ENCODE measurements around the gene DLG2. TPM values are rescaled to one million over a fixed set of nuclear protein-coding genes. Genes with fewer than 3 reads are reported as not detected.

The DLG2 gene
- total and polyA plus RNA-seq, 9 of the 15 experiments (the other 6 are each of a cell fraction or from before 2014, with no cell fraction given) = 0.52 to 1.6 (median 0.95) TPM

DNA sequence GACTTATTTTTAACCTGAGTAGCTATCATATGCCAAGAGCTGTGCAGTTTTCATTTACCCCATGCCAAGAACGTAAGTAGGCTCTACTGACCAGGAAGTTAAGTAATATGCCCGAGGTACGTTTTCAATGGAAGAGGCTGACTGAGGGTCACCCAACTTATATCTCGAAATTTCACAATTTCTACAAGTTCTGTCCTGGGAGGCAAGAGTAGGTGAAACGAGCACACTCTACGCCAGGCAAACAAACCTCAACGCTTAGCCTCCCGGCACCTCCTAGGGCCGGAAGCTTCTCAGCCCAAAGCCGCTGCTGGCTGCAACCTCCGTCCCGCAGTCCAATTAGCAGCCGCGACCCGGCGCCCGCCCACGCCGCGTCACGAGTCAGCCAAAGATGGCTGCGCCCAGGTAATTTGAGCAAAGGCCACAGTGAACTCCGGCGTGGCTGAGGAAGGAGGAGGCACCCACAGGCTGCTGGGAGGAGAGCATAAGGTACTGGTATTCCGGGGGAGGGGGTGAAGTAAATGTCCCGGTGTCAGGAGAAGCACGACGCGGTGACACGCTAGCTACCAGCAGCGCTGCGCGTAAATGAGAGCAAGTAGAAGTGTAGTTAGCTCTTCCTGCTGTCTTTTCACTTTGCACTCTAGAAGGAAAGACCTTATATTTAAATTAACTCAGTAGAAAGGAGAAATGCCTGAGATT lies 20.6 kb upstream of the DLG2 start, which contains the start of gene TMEM126A (continued):
- TF ChIP-seq, protein P1, sequence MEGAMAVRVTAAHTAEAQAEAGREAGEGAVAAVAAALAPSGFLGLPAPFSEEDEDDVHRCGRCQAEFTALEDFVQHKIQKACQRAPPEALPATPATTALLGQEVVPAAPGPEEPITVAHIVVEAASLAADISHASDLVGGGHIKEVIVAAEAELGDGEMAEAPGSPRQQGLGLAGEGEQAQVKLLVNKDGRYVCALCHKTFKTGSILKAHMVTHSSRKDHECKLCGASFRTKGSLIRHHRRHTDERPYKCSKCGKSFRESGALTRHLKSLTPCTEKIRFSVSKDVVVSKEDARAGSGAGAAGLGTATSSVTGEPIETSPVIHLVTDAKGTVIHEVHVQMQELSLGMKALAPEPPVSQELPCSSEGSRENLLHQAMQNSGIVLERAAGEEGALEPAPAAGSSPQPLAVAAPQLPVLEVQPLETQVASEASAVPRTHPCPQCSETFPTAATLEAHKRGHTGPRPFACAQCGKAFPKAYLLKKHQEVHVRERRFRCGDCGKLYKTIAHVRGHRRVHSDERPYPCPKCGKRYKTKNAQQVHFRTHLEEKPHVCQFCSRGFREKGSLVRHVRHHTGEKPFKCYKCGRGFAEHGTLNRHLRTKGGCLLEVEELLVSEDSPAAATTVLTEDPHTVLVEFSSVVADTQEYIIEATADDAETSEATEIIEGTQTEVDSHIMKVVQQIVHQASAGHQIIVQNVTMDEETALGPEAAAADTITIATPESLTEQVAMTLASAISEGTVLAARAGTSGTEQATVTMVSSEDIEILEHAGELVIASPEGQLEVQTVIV (CRISPR knock-in tag; IDR thresholded peaks at IDR 0.05; ENCODE audit: borderline replicate concordance) = no peak
- peak in 1 of 2 experiments; percentile 72; a peak in 1 of 4 replicates for TF ChIP-seq TEAD1 (CRISPR knock-in tag; IDR thresholded peaks at IDR 0.05)
- TF ChIP-seq ARID1B (IDR thresholded peaks at IDR 0.05) = no peak
- TF ChIP-seq, protein P2, sequence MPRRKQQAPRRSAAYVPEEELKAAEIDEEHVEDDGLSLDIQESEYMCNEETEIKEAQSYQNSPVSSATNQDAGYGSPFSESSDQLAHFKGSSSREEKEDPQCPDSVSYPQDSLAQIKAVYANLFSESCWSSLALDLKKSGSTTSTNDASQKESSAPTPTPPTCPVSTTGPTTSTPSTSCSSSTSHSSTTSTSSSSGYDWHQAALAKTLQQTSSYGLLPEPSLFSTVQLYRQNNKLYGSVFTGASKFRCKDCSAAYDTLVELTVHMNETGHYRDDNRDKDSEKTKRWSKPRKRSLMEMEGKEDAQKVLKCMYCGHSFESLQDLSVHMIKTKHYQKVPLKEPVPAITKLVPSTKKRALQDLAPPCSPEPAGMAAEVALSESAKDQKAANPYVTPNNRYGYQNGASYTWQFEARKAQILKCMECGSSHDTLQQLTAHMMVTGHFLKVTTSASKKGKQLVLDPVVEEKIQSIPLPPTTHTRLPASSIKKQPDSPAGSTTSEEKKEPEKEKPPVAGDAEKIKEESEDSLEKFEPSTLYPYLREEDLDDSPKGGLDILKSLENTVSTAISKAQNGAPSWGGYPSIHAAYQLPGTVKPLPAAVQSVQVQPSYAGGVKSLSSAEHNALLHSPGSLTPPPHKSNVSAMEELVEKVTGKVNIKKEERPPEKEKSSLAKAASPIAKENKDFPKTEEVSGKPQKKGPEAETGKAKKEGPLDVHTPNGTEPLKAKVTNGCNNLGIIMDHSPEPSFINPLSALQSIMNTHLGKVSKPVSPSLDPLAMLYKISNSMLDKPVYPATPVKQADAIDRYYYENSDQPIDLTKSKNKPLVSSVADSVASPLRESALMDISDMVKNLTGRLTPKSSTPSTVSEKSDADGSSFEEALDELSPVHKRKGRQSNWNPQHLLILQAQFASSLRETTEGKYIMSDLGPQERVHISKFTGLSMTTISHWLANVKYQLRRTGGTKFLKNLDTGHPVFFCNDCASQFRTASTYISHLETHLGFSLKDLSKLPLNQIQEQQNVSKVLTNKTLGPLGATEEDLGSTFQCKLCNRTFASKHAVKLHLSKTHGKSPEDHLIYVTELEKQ (CRISPR knock-in tag; IDR thresholded peaks at IDR 0.05) = no peak
- TF ChIP-seq SUPT5H (IDR thresholded peaks at IDR 0.05) = peak; percentile 92
- no peak for TF ChIP-seq ZNF436 (CRISPR knock-in tag; IDR thresholded peaks at IDR 0.05)
- no peak for TF ChIP-seq ZNF79 (CRISPR knock-in tag; IDR thresholded peaks at IDR 0.05; ENCODE audit: low read depth)
- TF ChIP-seq IRF2 (CRISPR knock-in tag; IDR thresholded peaks at IDR 0.05) = no peak
- TF ChIP-seq PYGO2 (tag; IDR thresholded peaks at IDR 0.05) = no peak
- TF ChIP-seq PRMT5 (CRISPR knock-in tag; IDR thresholded peaks at IDR 0.05) = no peak
- no peak for TF ChIP-seq SREBF2 (CRISPR knock-in tag; IDR thresholded peaks at IDR 0.05)
- TF ChIP-seq NFXL1 (CRISPR knock-in tag; IDR thresholded peaks at IDR 0.05) = no peak
- TF ChIP-seq MTA3 (IDR thresholded peaks at IDR 0.05; ENCODE audit: borderline replicate concordance) = 0 out of 2 replicates have a peak, but pooled peaks have one; percentile 55
- TF ChIP-seq, protein P3, sequence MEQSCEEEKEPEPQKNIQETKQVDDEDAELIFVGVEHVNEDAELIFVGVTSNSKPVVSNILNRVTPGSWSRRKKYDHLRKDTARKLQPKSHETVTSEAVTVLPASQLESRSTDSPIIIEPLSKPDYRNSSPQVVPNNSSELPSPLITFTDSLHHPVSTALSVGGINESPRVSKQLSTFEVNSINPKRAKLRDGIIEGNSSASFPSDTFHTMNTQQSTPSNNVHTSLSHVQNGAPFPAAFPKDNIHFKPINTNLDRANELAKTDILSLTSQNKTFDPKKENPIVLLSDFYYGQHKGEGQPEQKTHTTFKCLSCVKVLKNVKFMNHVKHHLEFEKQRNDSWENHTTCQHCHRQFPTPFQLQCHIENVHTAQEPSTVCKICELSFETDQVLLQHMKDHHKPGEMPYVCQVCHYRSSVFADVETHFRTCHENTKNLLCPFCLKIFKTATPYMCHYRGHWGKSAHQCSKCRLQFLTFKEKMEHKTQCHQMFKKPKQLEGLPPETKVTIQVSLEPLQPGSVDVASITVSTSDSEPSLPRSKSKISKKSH (CRISPR knock-in tag; IDR thresholded peaks at IDR 0.05) = no peak
- TF ChIP-seq SRSF3 (IDR thresholded peaks at IDR 0.05; ENCODE audit: insufficient read depth, low read length) = no peak
- no peak for TF ChIP-seq ZNF41 (CRISPR knock-in tag; conservative IDR thresholded peaks at IDR 0.05)
- TF ChIP-seq ZNF316 (IDR thresholded peaks at IDR 0.05) = no peak
- TF ChIP-seq ZNF644 (tag; IDR thresholded peaks at IDR 0.05; ENCODE audit: low read depth) = 0 out of 2 replicates have a peak, but pooled peaks have one; percentile 60
- peak; percentile 81 for TF ChIP-seq TAF9B (IDR thresholded peaks at IDR 0.05; ENCODE audit: partially characterized antibody)
- TF ChIP-seq NFYB (IDR thresholded peaks at IDR 0.05; ENCODE audit: extremely low read depth, insufficient read length) = no peak
- TF ChIP-seq, protein P4, sequence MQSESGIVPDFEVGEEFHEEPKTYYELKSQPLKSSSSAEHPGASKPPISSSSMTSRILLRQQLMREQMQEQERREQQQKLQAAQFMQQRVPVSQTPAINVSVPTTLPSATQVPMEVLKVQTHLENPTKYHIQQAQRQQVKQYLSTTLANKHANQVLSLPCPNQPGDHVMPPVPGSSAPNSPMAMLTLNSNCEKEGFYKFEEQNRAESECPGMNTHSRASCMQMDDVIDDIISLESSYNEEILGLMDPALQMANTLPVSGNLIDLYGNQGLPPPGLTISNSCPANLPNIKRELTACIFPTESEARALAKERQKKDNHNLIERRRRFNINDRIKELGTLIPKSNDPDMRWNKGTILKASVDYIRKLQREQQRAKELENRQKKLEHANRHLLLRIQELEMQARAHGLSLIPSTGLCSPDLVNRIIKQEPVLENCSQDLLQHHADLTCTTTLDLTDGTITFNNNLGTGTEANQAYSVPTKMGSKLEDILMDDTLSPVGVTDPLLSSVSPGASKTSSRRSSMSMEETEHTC (IDR thresholded peaks at IDR 0.05) = peak; percentile 79

Measured in K562 (cell line).